Fibroblast of skin of back (primary cell): ENCODE results near the gene ARL2BP. TPM values are rescaled to one million over a fixed set of nuclear protein-coding genes. Genes with fewer than 3 reads are reported as not detected.
"Not testable (repeated sequence)": the region's sequence is repeated elsewhere in the genome, so short reads cannot be mapped to it uniquely, and the experiment has no call there.

ENCODE experiments used
- DNase-seq: peaks from one replicate; pipeline ENCODE4 v3.0.0-alpha.2; 2013
- polyA plus RNA-seq, 2 experiments: library from polyadenylated mRNA; unstranded; fragments of 120-200 nt; gene quantifications; one replicate each; pipeline ENCODE4 v1.2.1, GENCODE V29; 2013; ENCODE audit not compliant: insufficient read length in 2 of 2

ARL2BP gene
- 47.7 TPM for polyA plus RNA-seq (2013, experiment 1 of 2; ENCODE audit: insufficient read length)
- 56.3 TPM for polyA plus RNA-seq (2013, experiment 2 of 2; ENCODE audit: insufficient read length)

- DNase-seq, result peak; percentile 97
Observed at GRCh38 chr16:57244767-57245471, at the start of gene ARL2BP. TSS of gene ARL2BP (plus strand) at chr16:57245259. CDS start at chr16:57245368, 109 bp downstream.

DNA sequence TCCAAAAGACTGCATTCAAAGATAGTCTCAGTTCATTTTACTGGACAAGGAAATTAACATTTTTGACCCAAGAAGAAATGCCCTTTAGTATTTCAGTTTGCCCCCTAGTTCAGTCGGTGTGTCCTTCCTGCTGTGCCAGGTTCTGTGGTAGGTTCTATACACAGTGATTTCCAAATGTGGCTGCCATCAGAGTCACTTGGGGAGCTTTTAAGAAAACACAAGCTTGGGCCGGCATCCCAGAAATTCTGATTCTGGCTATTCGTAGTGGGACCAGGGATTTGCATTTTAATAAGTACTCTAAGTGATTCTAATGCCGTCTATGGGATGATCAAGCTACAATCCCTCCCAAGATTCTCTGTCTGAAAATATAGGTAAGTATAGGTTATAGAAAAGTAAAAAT, 48.8 kb upstream of the ARL2BP start:
- no peak for DNase-seq

DNA sequence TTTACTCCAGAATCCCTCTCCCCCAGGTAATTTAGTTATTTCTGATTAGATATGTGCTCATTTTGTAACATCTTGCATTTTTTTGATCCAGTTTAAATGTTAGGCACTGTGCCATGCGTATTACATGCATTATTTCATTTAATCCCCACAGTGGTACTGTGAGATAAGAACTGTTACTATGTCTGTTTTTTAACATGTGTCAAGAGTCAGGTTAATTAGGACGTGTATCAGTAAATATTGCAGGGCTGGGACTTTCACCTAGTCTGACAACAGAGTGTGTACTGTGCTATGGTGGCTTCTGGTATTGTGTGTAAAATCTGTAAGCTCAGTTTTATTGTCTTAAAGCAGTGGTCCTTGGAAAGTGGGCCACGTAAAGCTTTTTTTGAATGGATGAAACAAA, 48.3 kb upstream of the ARL2BP start:
- DNase-seq, result no peak

DNA sequence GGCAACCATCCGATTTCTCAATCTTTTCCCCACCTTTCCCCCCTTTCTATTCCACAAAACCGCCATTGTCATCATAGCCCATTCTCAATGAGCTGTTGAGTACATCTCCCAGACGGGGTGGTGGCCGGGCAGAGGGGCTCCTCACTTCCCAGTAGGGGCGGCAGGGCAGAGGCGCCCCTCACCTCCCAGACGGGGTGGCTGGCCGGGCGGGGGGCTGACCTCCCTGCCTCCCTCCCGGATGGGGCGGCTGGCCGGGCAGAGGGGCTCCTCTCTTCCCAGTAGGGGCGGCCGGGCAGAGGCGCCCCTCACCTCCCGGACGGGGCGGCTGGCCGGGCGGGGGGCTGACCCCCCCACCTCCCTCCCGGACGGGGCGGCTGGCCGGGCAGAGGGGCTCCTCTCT, 44.7 kb upstream of the ARL2BP start:
- not testable (repeated sequence) for DNase-seq

GRCh38 chr16:57200926-57201325, 44.1 kb upstream of the ARL2BP start:
- not testable (repeated sequence) for DNase-seq

- no peak for DNase-seq
Observed at GRCh38 chr16:57202095-57202886, 42.8 kb upstream of the ARL2BP start.

DNA sequence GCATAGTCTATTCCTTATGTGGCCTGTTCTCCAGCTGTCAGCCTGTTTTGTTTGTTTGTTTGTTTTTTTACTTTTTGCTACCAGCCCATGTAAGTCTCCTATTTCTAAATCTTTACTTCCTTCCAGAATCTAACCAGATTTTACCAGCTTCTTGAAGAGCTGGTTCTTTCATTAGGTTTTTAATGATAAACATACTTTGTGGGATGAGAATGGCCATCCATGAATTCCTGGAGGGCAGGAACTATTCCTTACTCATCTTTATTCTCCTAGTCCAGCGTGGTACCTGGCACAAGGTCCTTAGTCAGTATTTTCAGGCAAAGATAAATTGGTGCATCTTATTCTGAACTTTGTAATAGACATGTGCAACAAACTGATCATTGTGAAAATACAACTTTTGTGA, 41.6 kb upstream of the ARL2BP start:
- DNase-seq, result no peak

- DNase-seq, result no peak
Observed at GRCh38 chr16:57204675-57205074, 40.4 kb upstream of the ARL2BP start.

DNA sequence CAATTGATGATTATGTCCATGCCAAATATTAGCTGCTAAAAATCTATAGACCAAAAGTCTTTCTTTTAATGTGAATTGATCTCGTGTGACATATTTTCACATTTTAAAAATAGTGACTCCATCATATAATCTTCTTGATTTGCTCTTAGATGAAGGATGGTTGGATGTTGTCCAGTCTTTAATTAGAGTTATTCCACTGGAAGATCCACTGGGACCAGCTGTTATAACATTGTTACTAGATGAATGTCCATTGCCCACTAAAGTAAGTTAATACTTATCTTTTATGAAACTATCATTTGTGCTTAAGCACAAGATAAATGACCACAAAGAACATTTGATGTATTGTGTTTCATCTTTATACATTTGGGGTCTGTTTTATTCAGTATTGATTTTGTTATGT, 36.1 kb upstream of the ARL2BP start:
- DNase-seq, result no peak

DNA sequence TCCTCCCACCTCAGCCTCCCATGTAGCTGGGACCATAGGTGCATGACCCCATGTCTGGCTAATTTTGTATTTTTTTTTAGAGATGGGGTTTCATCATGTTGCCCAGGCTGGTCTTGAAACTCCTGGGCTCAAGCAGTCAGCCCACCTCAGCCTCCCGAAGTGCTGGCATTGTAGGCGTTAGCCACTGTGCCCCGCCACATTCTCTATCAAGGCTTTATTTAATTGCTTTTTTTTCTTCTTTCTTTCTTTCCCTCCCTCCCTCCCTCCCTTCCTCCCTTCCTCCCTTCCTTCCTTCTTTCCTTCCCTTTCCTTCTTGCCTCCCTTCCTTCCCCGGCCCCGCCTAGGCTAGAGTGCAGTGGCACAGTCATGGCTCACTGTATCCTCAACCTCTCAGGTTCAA, 35.3 kb upstream of the ARL2BP start:
- no peak for DNase-seq

GRCh38 chr16:57213462-57213861, 31.6 kb upstream of the ARL2BP start:
- DNase-seq, result no peak

GRCh38 chr16:57216968-57217367, 28.1 kb upstream of the ARL2BP start:
- DNase-seq, result no peak

- no peak for DNase-seq
Observed at GRCh38 chr16:57223057-57223456, 22.0 kb upstream of the ARL2BP start.

GRCh38 chr16:57224651-57225335, 20.3 kb upstream of the ARL2BP start:
- no peak for DNase-seq

DNA sequence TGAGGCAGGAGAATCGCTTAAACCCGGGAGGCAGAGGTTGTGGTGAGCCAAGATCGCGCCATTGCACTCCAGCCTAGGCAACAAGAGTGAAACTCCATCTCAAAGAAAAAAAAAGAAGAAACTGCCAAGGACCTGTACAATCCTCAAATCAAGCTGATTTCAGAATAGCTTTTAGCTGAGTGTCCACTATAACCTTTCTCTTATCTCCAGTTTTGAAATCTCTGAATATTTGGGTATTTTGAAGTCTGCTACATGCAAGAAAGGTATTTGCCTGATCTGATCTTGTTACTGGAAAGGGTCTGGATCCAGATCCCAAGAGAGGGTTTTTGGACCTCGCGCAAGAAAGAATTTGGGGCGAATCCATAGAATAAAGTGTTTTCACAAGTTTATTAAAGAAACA, 19.1 kb upstream of the ARL2BP start:
- DNase-seq, result no peak

DNA sequence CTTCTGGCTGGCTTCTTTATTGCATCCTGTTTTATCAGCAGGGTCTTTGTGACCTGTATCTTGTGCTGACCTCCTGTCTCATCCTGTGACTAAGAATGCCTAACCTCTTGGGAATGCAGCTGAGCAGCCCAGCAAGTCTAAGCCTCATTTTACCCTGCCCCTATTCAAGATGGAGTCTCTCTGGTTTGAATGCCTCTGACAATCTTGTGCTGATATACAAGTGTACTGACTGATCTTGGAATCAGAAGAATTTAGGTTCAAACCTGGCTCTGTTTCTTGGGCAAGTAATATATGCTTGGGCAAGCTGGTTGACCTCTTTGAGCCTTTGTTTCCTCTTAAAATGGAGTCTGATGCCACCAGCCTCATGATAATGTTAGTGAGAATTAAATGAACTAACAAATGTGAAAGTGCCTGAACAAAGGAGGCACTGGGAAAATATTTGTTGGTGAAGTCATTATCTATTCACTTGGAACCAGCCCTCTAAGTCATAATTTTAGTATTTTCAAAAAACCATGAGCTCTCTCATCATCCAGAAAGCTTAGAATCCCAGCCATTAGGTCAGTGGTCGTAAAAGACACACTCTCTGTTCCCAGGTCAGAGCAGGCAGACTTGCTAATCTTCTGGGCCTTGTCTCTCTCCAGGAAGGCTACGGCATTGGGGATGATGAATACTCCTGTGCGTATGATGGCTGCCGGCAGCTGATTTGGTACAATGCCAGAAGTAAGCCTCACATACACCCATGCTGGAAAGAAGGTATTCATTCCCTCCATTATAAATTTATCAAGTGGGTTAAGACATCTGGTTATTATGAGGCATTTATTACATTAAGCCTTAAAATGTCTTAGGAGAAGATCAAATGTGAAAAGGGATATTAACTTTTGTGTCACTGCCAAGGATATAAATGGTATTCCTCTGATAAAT, 18.1 kb upstream of the ARL2BP start:
- DNase-seq, result no peak

GRCh38 chr16:57229079-57229478, 16.0 kb upstream of the ARL2BP start:
- DNase-seq, result no peak

- DNase-seq, result no peak
Observed at GRCh38 chr16:57231821-57232350, 13.2 kb upstream of the ARL2BP start.

GRCh38 chr16:57233944-57234706, 10.9 kb upstream of the ARL2BP start:
- DNase-seq, result no peak

- DNase-seq, result no peak
Observed at GRCh38 chr16:57234707-57235092, 10.4 kb upstream of the ARL2BP start.
